H9 (cell line): ENCODE data around the gene CAVIN3. TPM values are rescaled to one million over a fixed set of nuclear protein-coding genes. Genes with fewer than 3 reads are reported as not detected.

Source experiments
- DNase-seq: peaks from one replicate; pipeline ENCODE4 v3.0.0-alpha.2; 2017
- H2AFZ ChIP-seq: one replicate; pipeline ENCODE4 v1.6.1; 2013; ENCODE audit warnings: mild to moderate bottlenecking, low read length, control low read depth, moderate library complexity
- H2AK5ac ChIP-seq: 2 replicates; pipeline ENCODE4 v1.6.1; 2013; ENCODE audit warnings: low read length, control low read depth, mixed read lengths; ENCODE audit not compliant: insufficient read length
- H2BK120ac ChIP-seq: one replicate; pipeline ENCODE4 v1.6.1; 2013; ENCODE audit warnings: low read depth, mild to moderate bottlenecking, low read length, control low read depth, inconsistent platforms; ENCODE audit not compliant: poor library complexity, severe bottlenecking
- H2BK12ac ChIP-seq: 2 replicates; pipeline ENCODE4 v1.6.1; 2013; ENCODE audit warnings: low read length, control low read depth, mixed read lengths, low read depth; ENCODE audit not compliant: insufficient read length
- H2BK15ac ChIP-seq: 2 replicates; pipeline ENCODE4 v1.6.1; 2013; ENCODE audit warnings: low read depth, low read length, control low read depth
- H2BK20ac ChIP-seq: one replicate; pipeline ENCODE4 v1.6.1; 2013; ENCODE audit warnings: low read depth, mild to moderate bottlenecking, low read length, control low read depth, inconsistent platforms; ENCODE audit not compliant: poor library complexity, severe bottlenecking
- H2BK5ac ChIP-seq: 2 replicates; pipeline ENCODE4 v1.6.1; 2013; ENCODE audit warnings: low read length, control low read depth, mixed read lengths; ENCODE audit not compliant: insufficient read length
- H3K14ac ChIP-seq: 2 replicates; pipeline ENCODE4 v1.6.1; 2013; ENCODE audit warnings: low read length, control low read depth; ENCODE audit not compliant: insufficient read depth
- H3K18ac ChIP-seq: 2 replicates; pipeline ENCODE4 v1.6.1; 2013; ENCODE audit warnings: low read depth, mild to moderate bottlenecking, mixed read lengths, low read length, control low read depth; ENCODE audit not compliant: insufficient read length
- H3K23ac ChIP-seq: 2 replicates; pipeline ENCODE4 v1.6.1; 2013; ENCODE audit warnings: low read length, control low read depth, mixed read lengths, low read depth; ENCODE audit not compliant: insufficient read length
- H3K23me2 ChIP-seq: 2 replicates; pipeline ENCODE4 v1.6.1; 2013; ENCODE audit warnings: low read depth, mild to moderate bottlenecking, mixed read lengths, low read length, control low read depth; ENCODE audit not compliant: insufficient read length, poor library complexity, severe bottlenecking
- H3K27ac ChIP-seq: 2 replicates; pipeline ENCODE4 v1.5.1; 2013; ENCODE audit warnings: low read length, control low read depth, mixed read lengths, low read depth; ENCODE audit not compliant: insufficient read length
- H3K27me3 ChIP-seq: 2 replicates; pipeline ENCODE4 v1.6.1; 2013; ENCODE audit warnings: low read length, control low read depth, inconsistent platforms; ENCODE audit not compliant: insufficient read depth
- H3K4ac ChIP-seq: 2 replicates; pipeline ENCODE4 v1.6.1; 2013; ENCODE audit warnings: low read depth, mild to moderate bottlenecking, control low read depth, inconsistent platforms, low read length, moderate library complexity
- H3K4me1 ChIP-seq: 2 replicates; pipeline ENCODE4 v1.6.1; 2013; ENCODE audit warnings: low read length, control low read depth, inconsistent platforms; ENCODE audit not compliant: insufficient read depth
- H3K4me2 ChIP-seq: 2 replicates; pipeline ENCODE4 v1.6.1; 2013; ENCODE audit warnings: low read length, control low read depth, mixed read lengths; ENCODE audit not compliant: insufficient read length, insufficient read depth
- H3K56ac ChIP-seq: 2 replicates; pipeline ENCODE4 v1.6.1; 2013; ENCODE audit warnings: low read depth, mild to moderate bottlenecking, mixed read lengths, low read length, control low read depth; ENCODE audit not compliant: insufficient read length
- H3K79me1 ChIP-seq: 2 replicates; pipeline ENCODE4 v1.6.1; 2013; ENCODE audit warnings: low read depth, mild to moderate bottlenecking, moderate library complexity, low read length, control low read depth, inconsistent platforms; ENCODE audit not compliant: insufficient read depth, poor library complexity, severe bottlenecking
- H3K79me2 ChIP-seq: 2 replicates; pipeline ENCODE4 v1.6.1; 2013; ENCODE audit warnings: low read length, control low read depth, inconsistent platforms; ENCODE audit not compliant: insufficient read depth
- H3K9ac ChIP-seq: 2 replicates; pipeline ENCODE4 v1.6.1; 2013; ENCODE audit warnings: low read length, control low read depth, mixed read lengths; ENCODE audit not compliant: insufficient read length; ENCODE audit errors: extremely low read depth
- H3K9me3 ChIP-seq: one replicate; pipeline ENCODE4 v1.6.1; 2013; ENCODE audit warnings: low read depth, low read length, inconsistent platforms; ENCODE audit not compliant: control insufficient read depth
- H3T11ph ChIP-seq: one replicate; pipeline ENCODE4 v1.6.1; 2013; ENCODE audit warnings: mild to moderate bottlenecking, low read length, control low read depth, inconsistent platforms
- H4K20me1 ChIP-seq: one replicate; pipeline ENCODE4 v1.6.1; 2013; ENCODE audit not compliant: control insufficient read depth, insufficient read length, insufficient read depth
- H4K5ac ChIP-seq: 2 replicates; pipeline ENCODE4 v1.6.1; 2013; ENCODE audit warnings: low read depth, mild to moderate bottlenecking, mixed read lengths, low read length, control low read depth; ENCODE audit not compliant: insufficient read length
- H4K8ac ChIP-seq: replicated peaks from 2 replicates; pipeline ENCODE4 v1.6.1; 2013; ENCODE audit warnings: low read length, control low read depth, mixed read lengths, low read depth; ENCODE audit not compliant: insufficient read length
- H4K91ac ChIP-seq: 2 replicates; pipeline ENCODE4 v1.6.1; 2013; ENCODE audit warnings: low read depth, mild to moderate bottlenecking, moderate library complexity, mixed read lengths, low read length, control low read depth; ENCODE audit not compliant: insufficient read length
- H3K27ac Mint-ChIP-seq, 3 experiments: 2 replicates in 2 of 3; 3 replicates in 1 of 3; pipeline ENCODE4 v1.8.0; 2020 to 2021; ENCODE audit warnings: mixed read lengths in 3 of 3, mild to moderate bottlenecking in 1 of 3, moderate library complexity in 1 of 3
- H3K27me3 Mint-ChIP-seq: 2 replicates; pipeline ENCODE4 v1.8.0; 2021; ENCODE audit warnings: low read depth, mild to moderate bottlenecking, moderate library complexity, mixed read lengths
- H3K36me3 Mint-ChIP-seq, 3 experiments: 2 replicates in 2 of 3; 3 replicates in 1 of 3; pipeline ENCODE4 v1.8.0; 2020 to 2021; ENCODE audit warnings: low read depth in 3 of 3, mixed read lengths in 3 of 3; ENCODE audit not compliant: insufficient read depth in 1 of 3
- H3K4me1 Mint-ChIP-seq, 2 experiments: 2 replicates each; pipeline ENCODE4 v1.8.0; 2020; ENCODE audit warnings: mixed read lengths in 2 of 2
- H3K4me3 Mint-ChIP-seq, 2 experiments: 2 replicates in 1 of 2; 3 replicates in 1 of 2; pipeline ENCODE4 v1.8.0; 2020 to 2021; ENCODE audit warnings: mild to moderate bottlenecking in 2 of 2, mixed read lengths in 2 of 2, moderate library complexity in 1 of 2
- H3K9me3 Mint-ChIP-seq, 2 experiments: 2 replicates in 1 of 2; 3 replicates in 1 of 2; pipeline ENCODE4 v1.8.0; 2020; ENCODE audit warnings: mild to moderate bottlenecking in 2 of 2, mixed read lengths in 2 of 2, moderate library complexity in 1 of 2
- WGBS: extraction: QIAGEN DNeasy Blood & Tissue Kit; methylation state at CpG from one replicate; pipeline ENCODE4 v1.1.7; 2013; ENCODE audit warnings: missing lambda C conversion rate, low lambda C conversion rate, mixed read lengths; ENCODE audit not compliant: insufficient read length; ENCODE audit errors: extremely low coverage; 5-methylcytosine and 5-hydroxymethylcytosine counted together
- total RNA-seq: library from RNA; stranded (reverse); gene quantifications from 2 replicates; pipeline ENCODE4 v1.2.1, GENCODE V29; 2021
- TF ChIP-seq, protein P1 (sequence below): fragments of 200-600 bp; sonication (generic); conservative IDR thresholded peaks from 3 replicates; pipeline ENCODE4 v1.8.0; 2021; ENCODE audit warnings: antibody characterized with exemption, mild to moderate bottlenecking

CAVIN3 gene
- total RNA-seq, 1 experiment from 2014 or later, result 60.0 TPM

DNA sequence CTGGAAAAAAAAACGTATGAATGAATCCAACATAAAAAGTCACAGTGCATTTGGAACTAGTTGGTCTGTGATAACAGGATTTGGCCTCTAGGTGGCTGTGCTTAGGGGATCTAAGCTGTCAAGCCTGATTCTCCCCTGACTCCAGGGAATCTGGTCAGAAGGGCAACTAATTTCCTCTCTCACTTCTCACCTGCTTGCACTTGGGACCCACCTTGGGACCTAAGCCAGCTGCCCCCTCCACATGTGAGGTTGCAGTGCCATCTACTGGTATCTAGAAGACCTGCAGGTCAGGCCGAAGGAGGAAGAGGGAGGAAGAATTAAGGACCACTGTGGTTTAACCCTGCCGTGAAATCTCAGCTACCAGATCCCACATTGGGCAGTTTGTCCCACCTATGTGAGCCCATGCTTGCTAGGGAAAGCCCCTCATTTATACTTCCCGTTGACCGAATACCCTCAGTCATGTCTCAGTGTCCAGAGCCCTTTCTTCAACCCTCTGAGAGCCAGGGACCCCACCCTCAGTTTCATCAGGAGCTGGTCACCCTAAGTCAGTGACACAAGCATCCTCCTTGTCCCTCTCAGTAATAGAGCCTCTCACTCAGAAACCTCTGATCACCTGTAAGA is 33.2 kb upstream of the CAVIN3 start:
- no peak overlapping the region for H2BK15ac ChIP-seq
- H4K8ac ChIP-seq, result no peak overlapping the region
- peaks cover 15 to 19% of the 10 kb centered on the region in 2 experiments for H3K4me1 Mint-ChIP-seq
- no peak overlapping the region for H3K23ac ChIP-seq
- no peak overlapping the region for H4K5ac ChIP-seq
- H4K20me1 ChIP-seq, result no peaks in the 10 kb centered on the region
- no peak overlapping the region for H3K14ac ChIP-seq
- no peak overlapping the region for H3K4me2 ChIP-seq
- no peaks in the 10 kb centered on the region for H3K23me2 ChIP-seq
- no CpG with 5 or more reads among the region's 5 CpGs for WGBS
- no peak overlapping the region for H3T11ph ChIP-seq
- no peak overlapping the region for H2BK12ac ChIP-seq
- no peaks in the 10 kb centered on the region for H3K27me3 ChIP-seq
- peak; percentile 90 for DNase-seq
- no peak overlapping the region for H4K91ac ChIP-seq
- no peaks in the 10 kb centered on the region for H3K4me1 ChIP-seq
- H3K9me3 ChIP-seq, result no peaks in the 10 kb centered on the region
- TF ChIP-seq, protein P1, sequence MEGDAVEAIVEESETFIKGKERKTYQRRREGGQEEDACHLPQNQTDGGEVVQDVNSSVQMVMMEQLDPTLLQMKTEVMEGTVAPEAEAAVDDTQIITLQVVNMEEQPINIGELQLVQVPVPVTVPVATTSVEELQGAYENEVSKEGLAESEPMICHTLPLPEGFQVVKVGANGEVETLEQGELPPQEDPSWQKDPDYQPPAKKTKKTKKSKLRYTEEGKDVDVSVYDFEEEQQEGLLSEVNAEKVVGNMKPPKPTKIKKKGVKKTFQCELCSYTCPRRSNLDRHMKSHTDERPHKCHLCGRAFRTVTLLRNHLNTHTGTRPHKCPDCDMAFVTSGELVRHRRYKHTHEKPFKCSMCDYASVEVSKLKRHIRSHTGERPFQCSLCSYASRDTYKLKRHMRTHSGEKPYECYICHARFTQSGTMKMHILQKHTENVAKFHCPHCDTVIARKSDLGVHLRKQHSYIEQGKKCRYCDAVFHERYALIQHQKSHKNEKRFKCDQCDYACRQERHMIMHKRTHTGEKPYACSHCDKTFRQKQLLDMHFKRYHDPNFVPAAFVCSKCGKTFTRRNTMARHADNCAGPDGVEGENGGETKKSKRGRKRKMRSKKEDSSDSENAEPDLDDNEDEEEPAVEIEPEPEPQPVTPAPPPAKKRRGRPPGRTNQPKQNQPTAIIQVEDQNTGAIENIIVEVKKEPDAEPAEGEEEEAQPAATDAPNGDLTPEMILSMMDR, result peak; percentile 99
- no peaks in the 10 kb centered on the region for H3K9me3 Mint-ChIP-seq
- no peaks in the 10 kb centered on the region for H3K36me3 Mint-ChIP-seq
- H2BK120ac ChIP-seq, result no peak overlapping the region
- no peak overlapping the region for H2AK5ac ChIP-seq
- no peak overlapping the region for H3K27ac ChIP-seq
- no peak overlapping the region for H3K9ac ChIP-seq
- H2AFZ ChIP-seq, result no peak overlapping the region
- no peak overlapping the region for H3K56ac ChIP-seq
- no peaks in the 10 kb centered on the region for H3K79me1 ChIP-seq
- no peak overlapping the region for H2BK5ac ChIP-seq
- no peak overlapping the region; a peak in 2 of 5 replicates for H3K4me3 Mint-ChIP-seq
- H2BK20ac ChIP-seq, result no peak overlapping the region
- no peaks in the 10 kb centered on the region for H3K79me2 ChIP-seq
- H3K4ac ChIP-seq, result no peak overlapping the region
- H3K18ac ChIP-seq, result no peak overlapping the region
- no peak overlapping the region for H3K27ac Mint-ChIP-seq
- no peaks in the 10 kb centered on the region for H3K27me3 Mint-ChIP-seq
